Panc1 (cell line): ENCODE data around the gene TRIM44. TPM values are rescaled to one million over a fixed set of nuclear protein-coding genes. Genes with fewer than 3 reads are reported as not detected.

ENCODE experiments used
- ATAC-seq: fragments of 200-7000 bp; cut with Tn5 transposase; 2 replicates; pipeline ENCODE4 v1.9.1; 2020; ENCODE audit warnings: mild to moderate bottlenecking, moderate library complexity
- BruUV-seq: library from RNA; stranded (reverse); fragments of 400-500 nt; replicated peaks from 2 replicates; lab custom pipeline; 2021; lab: Mats Ljungman, UMichigan
- CTCF ChIA-PET: fragments of 300-600 bp; sonication (Branson Sonifier 250); formaldehyde crosslinking; loops from one replicate; lab custom pipeline; 2022; ENCODE audit warnings: antibody characterized with exemption; lab: Charles Lee
- POLR2A ChIA-PET: fragments of 300-600 bp; sonication (Branson Sonifier 250); formaldehyde crosslinking; loops from one replicate; lab custom pipeline; 2022; ENCODE audit warnings: antibody characterized with exemption; lab: Charles Lee
- DNase-seq: peaks from one replicate; pipeline ENCODE4 v3.0.0-alpha.2; 2010; ENCODE audit warnings: low read depth, low spot score
- H3K27ac ChIP-seq: 2 replicates; pipeline ENCODE4 v1.5.1; 2011; ENCODE audit warnings: mild to moderate bottlenecking, low read length, inconsistent platforms
- H3K27me3 ChIP-seq: fragments of 200-500 bp; sonication (Bioruptor generic); 2 replicates; pipeline ENCODE4 v1.6.0; 2014; ENCODE audit warnings: low read length, inconsistent platforms; ENCODE audit not compliant: control insufficient read depth, insufficient read depth
- H3K36me3 ChIP-seq: fragments of 200-500 bp; sonication (Bioruptor generic); 2 replicates; pipeline ENCODE4 v1.5.1; 2014; ENCODE audit warnings: inconsistent platforms, mild to moderate bottlenecking, low read length, moderate library complexity; ENCODE audit not compliant: control insufficient read depth, insufficient read depth
- H3K4me1 ChIP-seq: 2 replicates; pipeline ENCODE4 v1.5.1; 2011; ENCODE audit warnings: inconsistent platforms, mild to moderate bottlenecking, low read length, moderate library complexity; ENCODE audit not compliant: control insufficient read depth, insufficient read depth
- H3K4me3 ChIP-seq, 2 experiments: 2 replicates each; pipeline ENCODE4 v1.5.1; 2011 to 2012; ENCODE audit warnings: low read depth in 2 of 2, low read length in 2 of 2, mild to moderate bottlenecking in 2 of 2, inconsistent platforms in 1 of 2, moderate library complexity in 1 of 2
- H3K9me3 ChIP-seq: fragments of 200-500 bp; sonication (Bioruptor generic); 2 replicates; pipeline ENCODE4 v1.5.1; 2014; ENCODE audit warnings: low read depth, mild to moderate bottlenecking, inconsistent platforms, low read length, moderate library complexity; ENCODE audit not compliant: control insufficient read depth, insufficient read depth
- CTCF ChIP-seq: fragments of 450-650 bp; IDR thresholded peaks from 2 replicates; pipeline ENCODE4 v1.5.1; 2017; ENCODE audit warnings: mild to moderate bottlenecking
- POLR2AphosphoS5 ChIP-seq: IDR thresholded peaks from 2 replicates; pipeline ENCODE4 v1.6.1; 2012; ENCODE audit warnings: mild to moderate bottlenecking, low read depth, low read length, moderate library complexity
- SIN3A ChIP-seq: IDR thresholded peaks from 2 replicates; pipeline ENCODE4 v1.6.1; 2012; ENCODE audit warnings: low read depth, mild to moderate bottlenecking, low read length, moderate library complexity, borderline replicate concordance; ENCODE audit not compliant: insufficient read depth
- TCF7L2 ChIP-seq: IDR thresholded peaks from 2 replicates; pipeline ENCODE4 v1.6.1; 2011; ENCODE audit warnings: mild to moderate bottlenecking, low read depth, low read length, inconsistent platforms
- in situ Hi-C: cut with HindIII; loops from 2 replicates; pipeline ENCODE4 v1.10.0; 2016; ENCODE audit warnings: low sequenced_read_pairs, low pct_unique_long_range_greater_than_20kb
- intact Hi-C: fragments of 100-400 bp; cut with micrococcal nuclease; formaldehyde crosslinking; loops from one replicate; pipeline ENCODE4 v1.10.0; 2022; ENCODE audit not compliant: unreplicated experiment
- total RNA-seq: library from RNA; stranded (reverse); gene quantifications from one replicate; pipeline ENCODE4 v1.2.1, GENCODE V29; 2021; ENCODE audit not compliant: unreplicated experiment
- TF ChIP-seq, protein P1 (sequence below), 2 experiments: IDR thresholded peaks; 2 replicates each; pipeline ENCODE4 v1.6.1; 2011 to 2012; ENCODE audit warnings: low read depth in 2 of 2, control low read depth in 1 of 2, low read length in 1 of 2, mild to moderate bottlenecking in 1 of 2, moderate library complexity in 1 of 2; ENCODE audit not compliant: insufficient read depth in 1 of 2

The TRIM44 gene
- total RNA-seq, 1 experiment from 2014 or later = 80.3 TPM

- no peaks in the 10 kb centered on the region for H3K36me3 ChIP-seq
- POLR2A ChIA-PET = interaction anchor here (0.6 kb wide), 1 partner anchor 21 kb away, joined by 7 read pairs; no protein-coding TSS in a partner anchor
Observed at GRCh38 chr11:35650006-35650405, 12.6 kb upstream of the TRIM44 start.

GRCh38 chr11:35650467-35650866 is 12.1 kb upstream of the TRIM44 start:
- no peak for TF ChIP-seq TCF7L2
- TF ChIP-seq, protein P1, sequence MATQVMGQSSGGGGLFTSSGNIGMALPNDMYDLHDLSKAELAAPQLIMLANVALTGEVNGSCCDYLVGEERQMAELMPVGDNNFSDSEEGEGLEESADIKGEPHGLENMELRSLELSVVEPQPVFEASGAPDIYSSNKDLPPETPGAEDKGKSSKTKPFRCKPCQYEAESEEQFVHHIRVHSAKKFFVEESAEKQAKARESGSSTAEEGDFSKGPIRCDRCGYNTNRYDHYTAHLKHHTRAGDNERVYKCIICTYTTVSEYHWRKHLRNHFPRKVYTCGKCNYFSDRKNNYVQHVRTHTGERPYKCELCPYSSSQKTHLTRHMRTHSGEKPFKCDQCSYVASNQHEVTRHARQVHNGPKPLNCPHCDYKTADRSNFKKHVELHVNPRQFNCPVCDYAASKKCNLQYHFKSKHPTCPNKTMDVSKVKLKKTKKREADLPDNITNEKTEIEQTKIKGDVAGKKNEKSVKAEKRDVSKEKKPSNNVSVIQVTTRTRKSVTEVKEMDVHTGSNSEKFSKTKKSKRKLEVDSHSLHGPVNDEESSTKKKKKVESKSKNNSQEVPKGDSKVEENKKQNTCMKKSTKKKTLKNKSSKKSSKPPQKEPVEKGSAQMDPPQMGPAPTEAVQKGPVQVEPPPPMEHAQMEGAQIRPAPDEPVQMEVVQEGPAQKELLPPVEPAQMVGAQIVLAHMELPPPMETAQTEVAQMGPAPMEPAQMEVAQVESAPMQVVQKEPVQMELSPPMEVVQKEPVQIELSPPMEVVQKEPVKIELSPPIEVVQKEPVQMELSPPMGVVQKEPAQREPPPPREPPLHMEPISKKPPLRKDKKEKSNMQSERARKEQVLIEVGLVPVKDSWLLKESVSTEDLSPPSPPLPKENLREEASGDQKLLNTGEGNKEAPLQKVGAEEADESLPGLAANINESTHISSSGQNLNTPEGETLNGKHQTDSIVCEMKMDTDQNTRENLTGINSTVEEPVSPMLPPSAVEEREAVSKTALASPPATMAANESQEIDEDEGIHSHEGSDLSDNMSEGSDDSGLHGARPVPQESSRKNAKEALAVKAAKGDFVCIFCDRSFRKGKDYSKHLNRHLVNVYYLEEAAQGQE (IDR thresholded peaks at IDR 0.05; ENCODE audit: insufficient read depth in 1 of 2, low read depth in 2 of 2, low read length in 1 of 2) = no peak
- no peak for TF ChIP-seq CTCF
- no peak for TF ChIP-seq SIN3A
- TF ChIP-seq POLR2AphosphoS5 = no peak
- POLR2A ChIA-PET = no interaction called here
- in situ Hi-C loops (no loop called here), intact Hi-C loops (no loop called here)
- ATAC-seq (no peak), DNase-seq (no peak)
- Histone ChIP-seq H3K36me3 (no peaks in the 10 kb centered on the region), H3K27me3 (no peaks in the 10 kb centered on the region), H3K27ac (no peak overlapping the region), H3K4me3 (no peak overlapping the region), H3K4me1 (no peaks in the 10 kb centered on the region), H3K9me3 (no peaks in the 10 kb centered on the region)
- no TSS peak for BruUV-seq
- CTCF ChIA-PET = no interaction called here

More at GRCh38 chr11:35650006-35650405, 12.6 kb upstream of the TRIM44 start:
- Histone ChIP-seq H3K4me1 (no peaks in the 10 kb centered on the region), H3K4me3 (no peak overlapping the region), H3K9me3 (no peaks in the 10 kb centered on the region), H3K27ac (no peak overlapping the region), H3K27me3 (no peaks in the 10 kb centered on the region)
- BruUV-seq = no TSS peak
- ATAC-seq (no peak), DNase-seq (no peak)
- in situ Hi-C loops (no loop called here), intact Hi-C loops (no loop called here)
- CTCF ChIA-PET = interaction anchor here (0.6 kb wide), 1 partner anchor 211 kb away, joined by 6 read pairs; no protein-coding TSS in a partner anchor
- no peak for TF ChIP-seq SIN3A
- TF ChIP-seq CTCF = no peak
- TF ChIP-seq, protein P1 (IDR thresholded peaks at IDR 0.05; ENCODE audit: insufficient read depth in 1 of 2, low read depth in 2 of 2, low read length in 1 of 2) = no peak
- TF ChIP-seq POLR2AphosphoS5 = no peak
- no peak for TF ChIP-seq TCF7L2
